ENCODE results near the gene LMTK3. TPM values are rescaled to one million over a fixed set of nuclear protein-coding genes. Genes with fewer than 3 reads are reported as not detected.

Gene LMTK3
- polyA plus RNA-seq, 1 donor from 2014 or later, result 8.1 TPM

- TF ChIP-seq SMC3 (conservative IDR thresholded peaks at IDR 0.05; ENCODE audit: poor library complexity), result no peak
- TF ChIP-seq TAF1 (IDR thresholded peaks at IDR 0.05; ENCODE audit: low read depth), result no peak
- TF ChIP-seq MXI1 (conservative IDR thresholded peaks at IDR 0.05; ENCODE audit: poor library complexity, severe bottlenecking), result no peak
- TF ChIP-seq POLR2AphosphoS5 (IDR thresholded peaks at IDR 0.05), result no peak
- no peak for TF ChIP-seq EP300 (conservative IDR thresholded peaks at IDR 0.05; ENCODE audit: poor library complexity, severe bottlenecking)
- TF ChIP-seq EZH2 (IDR thresholded peaks at IDR 0.05; ENCODE audit: borderline replicate concordance, insufficient read depth, low read length, poor library complexity, severe bottlenecking), result no peak
- TF ChIP-seq, protein P1, sequence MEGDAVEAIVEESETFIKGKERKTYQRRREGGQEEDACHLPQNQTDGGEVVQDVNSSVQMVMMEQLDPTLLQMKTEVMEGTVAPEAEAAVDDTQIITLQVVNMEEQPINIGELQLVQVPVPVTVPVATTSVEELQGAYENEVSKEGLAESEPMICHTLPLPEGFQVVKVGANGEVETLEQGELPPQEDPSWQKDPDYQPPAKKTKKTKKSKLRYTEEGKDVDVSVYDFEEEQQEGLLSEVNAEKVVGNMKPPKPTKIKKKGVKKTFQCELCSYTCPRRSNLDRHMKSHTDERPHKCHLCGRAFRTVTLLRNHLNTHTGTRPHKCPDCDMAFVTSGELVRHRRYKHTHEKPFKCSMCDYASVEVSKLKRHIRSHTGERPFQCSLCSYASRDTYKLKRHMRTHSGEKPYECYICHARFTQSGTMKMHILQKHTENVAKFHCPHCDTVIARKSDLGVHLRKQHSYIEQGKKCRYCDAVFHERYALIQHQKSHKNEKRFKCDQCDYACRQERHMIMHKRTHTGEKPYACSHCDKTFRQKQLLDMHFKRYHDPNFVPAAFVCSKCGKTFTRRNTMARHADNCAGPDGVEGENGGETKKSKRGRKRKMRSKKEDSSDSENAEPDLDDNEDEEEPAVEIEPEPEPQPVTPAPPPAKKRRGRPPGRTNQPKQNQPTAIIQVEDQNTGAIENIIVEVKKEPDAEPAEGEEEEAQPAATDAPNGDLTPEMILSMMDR (IDR thresholded peaks at IDR 0.05; ENCODE audit: poor library complexity, severe bottlenecking), result no peak
- TF ChIP-seq, protein P2, sequence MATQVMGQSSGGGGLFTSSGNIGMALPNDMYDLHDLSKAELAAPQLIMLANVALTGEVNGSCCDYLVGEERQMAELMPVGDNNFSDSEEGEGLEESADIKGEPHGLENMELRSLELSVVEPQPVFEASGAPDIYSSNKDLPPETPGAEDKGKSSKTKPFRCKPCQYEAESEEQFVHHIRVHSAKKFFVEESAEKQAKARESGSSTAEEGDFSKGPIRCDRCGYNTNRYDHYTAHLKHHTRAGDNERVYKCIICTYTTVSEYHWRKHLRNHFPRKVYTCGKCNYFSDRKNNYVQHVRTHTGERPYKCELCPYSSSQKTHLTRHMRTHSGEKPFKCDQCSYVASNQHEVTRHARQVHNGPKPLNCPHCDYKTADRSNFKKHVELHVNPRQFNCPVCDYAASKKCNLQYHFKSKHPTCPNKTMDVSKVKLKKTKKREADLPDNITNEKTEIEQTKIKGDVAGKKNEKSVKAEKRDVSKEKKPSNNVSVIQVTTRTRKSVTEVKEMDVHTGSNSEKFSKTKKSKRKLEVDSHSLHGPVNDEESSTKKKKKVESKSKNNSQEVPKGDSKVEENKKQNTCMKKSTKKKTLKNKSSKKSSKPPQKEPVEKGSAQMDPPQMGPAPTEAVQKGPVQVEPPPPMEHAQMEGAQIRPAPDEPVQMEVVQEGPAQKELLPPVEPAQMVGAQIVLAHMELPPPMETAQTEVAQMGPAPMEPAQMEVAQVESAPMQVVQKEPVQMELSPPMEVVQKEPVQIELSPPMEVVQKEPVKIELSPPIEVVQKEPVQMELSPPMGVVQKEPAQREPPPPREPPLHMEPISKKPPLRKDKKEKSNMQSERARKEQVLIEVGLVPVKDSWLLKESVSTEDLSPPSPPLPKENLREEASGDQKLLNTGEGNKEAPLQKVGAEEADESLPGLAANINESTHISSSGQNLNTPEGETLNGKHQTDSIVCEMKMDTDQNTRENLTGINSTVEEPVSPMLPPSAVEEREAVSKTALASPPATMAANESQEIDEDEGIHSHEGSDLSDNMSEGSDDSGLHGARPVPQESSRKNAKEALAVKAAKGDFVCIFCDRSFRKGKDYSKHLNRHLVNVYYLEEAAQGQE (IDR thresholded peaks at IDR 0.05; ENCODE audit: borderline replicate concordance), result no peak
- no peak for TF ChIP-seq RAD21 (conservative IDR thresholded peaks at IDR 0.05)
- Histone ChIP-seq H3K4me3 (ENCODE audit: low read length) (no peak overlapping the region), H3F3A (ENCODE audit: insufficient read depth, low read length, poor library complexity, severe bottlenecking) (no peaks in the 10 kb centered on the region), H3K27ac (ENCODE audit: low read length) (no peak overlapping the region), H3K9me2 (ENCODE audit: insufficient read depth, low read length) (no peaks in the 10 kb centered on the region), H3K36me3 (ENCODE audit: insufficient read depth, low read length) (no peaks in the 10 kb centered on the region), H4K20me1 (ENCODE audit: insufficient read depth) (no peaks in the 10 kb centered on the region), H3K4me2 (ENCODE audit: low read length) (no peak overlapping the region), H3K79me2 (replicated peaks; ENCODE audit: insufficient read depth, low read length) (no peaks in the 10 kb centered on the region), H3K27me3 (ENCODE audit: insufficient read depth, low read depth, low read length) (no peaks in the 10 kb centered on the region), H3K9ac (ENCODE audit: low read length) (no peak overlapping the region), H2AFZ (ENCODE audit: low read depth, low read length) (no peak overlapping the region), H3K9me3 (ENCODE audit: low read length) (no peaks in the 10 kb centered on the region)
Observed at GRCh38 chr19:48533770-48534169, 22.1 kb upstream of the LMTK3 start.

GRCh38 chr19:48530770-48531169 is 19.1 kb upstream of the LMTK3 start:
- no peak overlapping the region for H3K4me3 ChIP-seq (ENCODE audit: low read length)
- H3K9ac ChIP-seq (ENCODE audit: low read length), result no peak overlapping the region
- no peaks in the 10 kb centered on the region for H3F3A ChIP-seq (ENCODE audit: insufficient read depth, low read length, poor library complexity, severe bottlenecking)
- H4K20me1 ChIP-seq (ENCODE audit: insufficient read depth), result no peaks in the 10 kb centered on the region
- no peaks in the 10 kb centered on the region for H3K27me3 ChIP-seq (ENCODE audit: insufficient read depth, low read depth, low read length)
- TF ChIP-seq RAD21 (conservative IDR thresholded peaks at IDR 0.05) (no peak), SMC3 (conservative IDR thresholded peaks at IDR 0.05; ENCODE audit: poor library complexity) (no peak)
- H3K79me2 ChIP-seq (replicated peaks; ENCODE audit: insufficient read depth, low read length), result no peaks in the 10 kb centered on the region
- no peak overlapping the region for H2AFZ ChIP-seq (ENCODE audit: low read depth, low read length)
- no peak overlapping the region for H3K27ac ChIP-seq (ENCODE audit: low read length)
- no peak overlapping the region for H3K4me2 ChIP-seq (ENCODE audit: low read length)
- no peaks in the 10 kb centered on the region for H3K9me2 ChIP-seq (ENCODE audit: insufficient read depth, low read length)
- H3K9me3 ChIP-seq (ENCODE audit: low read length), result peaks cover 4% of the 10 kb centered on the region
- no peaks in the 10 kb centered on the region for H3K36me3 ChIP-seq (ENCODE audit: insufficient read depth, low read length)
